ENCODE results near the gene ADGRF3. TPM values are rescaled to one million over a fixed set of nuclear protein-coding genes. Genes with fewer than 3 reads are reported as not detected.
"Not testable (repeated sequence)": the region's sequence is repeated elsewhere in the genome, so short reads cannot be mapped to it uniquely, and the experiment has no call there.

The ADGRF3 gene
- polyA plus RNA-seq, 1 of the 3 experiments (the other 2 are of a cell fraction), result 0.31 TPM

- Histone ChIP-seq H3F3A (replicated peaks; ENCODE audit: insufficient read depth) (no peaks in the 10 kb centered on the region), H3K79me2 (ENCODE audit: insufficient read depth) (no peaks in the 10 kb centered on the region), H3K27ac (ENCODE audit: low read depth in 2 of 2, low read length in 1 of 2) (no peak overlapping the region), H3K9me2 (no peaks in the 10 kb centered on the region), H4K20me1 (ENCODE audit: insufficient read depth) (no peaks in the 10 kb centered on the region), H3K4me1 (ENCODE audit: control insufficient read depth in 1 of 2, insufficient read depth in 2 of 2, low read depth in 1 of 2, low read length in 1 of 2) (peaks cover 0 to 2% of the 10 kb centered on the region in 2 experiments; a peak in 1 of 4 replicates), H3K36me3 (replicated peaks in 1 of 2; ENCODE audit: control insufficient read depth in 1 of 2, insufficient read depth in 2 of 2, low read length in 1 of 2) (no peaks in the 10 kb centered on the region), H3K9me3 (no peaks in the 10 kb centered on the region), H2AFZ (ENCODE audit: low read depth) (no peak overlapping the region), H3K9ac (no peak overlapping the region), H3K27me3 (ENCODE audit: insufficient read depth) (no peaks in the 10 kb centered on the region), H3K4me3 (ENCODE audit: low read depth in 2 of 2, low read length in 1 of 2) (no peak overlapping the region), H3K4me2 (no peak overlapping the region)
- ChIA-PET POLR2A (no interaction called here), CTCF (interaction anchor here (0.6 kb wide), 1 partner anchor 15 kb away, joined by 3 read pairs; no protein-coding TSS in a partner anchor)
- 52% methylated on average over 2 of the region's 2 CpGs for WGBS (ENCODE audit: low lambda C conversion rate)
- no peak for DNase-seq
- no peak for TF ChIP-seq GABPA (IDR thresholded peaks at IDR 0.05; ENCODE audit: low read depth)
- no peak for TF ChIP-seq FOSL2 (IDR thresholded peaks at IDR 0.05; ENCODE audit: borderline replicate concordance, low read depth)
- no peak for TF ChIP-seq YY1 (IDR thresholded peaks at IDR 0.05; ENCODE audit: low read depth)
- no peak for TF ChIP-seq SIN3A (IDR thresholded peaks at IDR 0.05; ENCODE audit: borderline replicate concordance, low read depth, low read length)
Observed at GRCh38 chr2:26333293-26333692, 13.3 kb downstream of the ADGRF3 start.

DNA sequence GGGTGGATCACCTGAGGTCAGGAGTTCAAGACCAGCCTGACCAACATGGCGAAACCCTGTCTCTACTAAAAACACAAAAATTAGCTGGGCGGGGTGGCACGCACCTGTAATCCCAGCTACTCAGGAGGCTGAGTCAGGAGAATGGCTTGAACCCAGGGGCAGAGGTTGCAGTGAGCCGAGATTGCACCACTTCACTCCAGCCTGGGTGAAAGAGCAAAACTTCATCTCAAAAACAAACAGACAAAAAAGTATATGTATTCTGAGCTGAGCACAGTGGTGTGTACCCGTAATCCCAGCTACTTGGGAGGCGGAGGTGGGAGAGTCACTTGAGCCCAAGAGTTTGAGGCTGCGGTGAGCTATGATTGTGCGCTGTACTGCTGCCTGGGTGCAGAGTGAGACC is 15.3 kb downstream of the ADGRF3 start:
- H3K4me2 ChIP-seq; H3K79me2 ChIP-seq (ENCODE audit: insufficient read depth); H3K27ac ChIP-seq (ENCODE audit: low read depth in 2 of 2, low read length in 1 of 2); H3K9me3 ChIP-seq; H4K20me1 ChIP-seq (ENCODE audit: insufficient read depth); H3K4me3 ChIP-seq (ENCODE audit: low read depth in 2 of 2, low read length in 1 of 2); H3K27me3 ChIP-seq (ENCODE audit: insufficient read depth); H3F3A ChIP-seq (replicated peaks; ENCODE audit: insufficient read depth); H3K9ac ChIP-seq; H3K36me3 ChIP-seq (replicated peaks in 1 of 2; ENCODE audit: control insufficient read depth in 1 of 2, insufficient read depth in 2 of 2, low read length in 1 of 2); DNase-seq; H2AFZ ChIP-seq (ENCODE audit: low read depth); H3K4me1 ChIP-seq (ENCODE audit: control insufficient read depth in 1 of 2, insufficient read depth in 2 of 2, low read depth in 1 of 2, low read length in 1 of 2); H3K9me2 ChIP-seq: not testable (repeated sequence)
- ChIA-PET CTCF (interaction anchor here (0.7 to 5.3 kb wide), 21 partner anchors 9 to 380 kb away, joined by 3 to 68 read pairs (median 6); partner anchors contain the start of gene SELENOI), POLR2A (interaction anchor here (0.5 kb wide), 1 partner anchor 15 kb away, joined by 3 read pairs; the partner anchor contains the start of gene SELENOI)
- WGBS (ENCODE audit: low lambda C conversion rate), result 82% methylated on average over 8 of the region's 8 CpGs

- CTCF ChIA-PET, result interaction anchor here (0.6 to 5.3 kb wide), 43 partner anchors 8 to 379 kb away, joined by 3 to 68 read pairs (median 4); partner anchors contain the start of gene SELENOI
Observed at GRCh38 chr2:26330604-26331003, 16.0 kb downstream of the ADGRF3 start.

More at GRCh38 chr2:26330604-26331003, 16.0 kb downstream of the ADGRF3 start:
- WGBS (ENCODE audit: low lambda C conversion rate), result 81% methylated on average over 3 of the region's 3 CpGs
- Histone ChIP-seq H3K4me1 (ENCODE audit: control insufficient read depth in 1 of 2, insufficient read depth in 2 of 2, low read depth in 1 of 2, low read length in 1 of 2) (peaks cover 0 to 2% of the 10 kb centered on the region in 2 experiments; a peak in 1 of 4 replicates), H2AFZ (ENCODE audit: low read depth) (no peak overlapping the region; the same call in 1 of the 2 replicates), H4K20me1 (ENCODE audit: insufficient read depth) (no peaks in the 10 kb centered on the region), H3K9me3 (no peaks in the 10 kb centered on the region), H3F3A (replicated peaks; ENCODE audit: insufficient read depth) (peaks cover 6% of the 10 kb centered on the region), H3K27ac (ENCODE audit: low read depth in 2 of 2, low read length in 1 of 2) (no peak overlapping the region), H3K36me3 (replicated peaks in 1 of 2; ENCODE audit: control insufficient read depth in 1 of 2, insufficient read depth in 2 of 2, low read length in 1 of 2) (no peaks in the 10 kb centered on the region), H3K4me2 (no peak overlapping the region), H3K79me2 (ENCODE audit: insufficient read depth) (no peaks in the 10 kb centered on the region), H3K27me3 (ENCODE audit: insufficient read depth) (no peaks in the 10 kb centered on the region), H3K9ac (no peak overlapping the region), H3K9me2 (no peaks in the 10 kb centered on the region), H3K4me3 (ENCODE audit: low read depth in 2 of 2, low read length in 1 of 2) (no peak overlapping the region)
- TF ChIP-seq MXI1 (IDR thresholded peaks at IDR 0.05; ENCODE audit: low read depth, low read length) (no peak), POLR2AphosphoS5 (IDR thresholded peaks at IDR 0.05; ENCODE audit: low read depth, low read length) (no peak)
- TF ChIP-seq, protein P1, sequence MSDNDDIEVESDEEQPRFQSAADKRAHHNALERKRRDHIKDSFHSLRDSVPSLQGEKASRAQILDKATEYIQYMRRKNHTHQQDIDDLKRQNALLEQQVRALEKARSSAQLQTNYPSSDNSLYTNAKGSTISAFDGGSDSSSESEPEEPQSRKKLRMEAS (IDR thresholded peaks at IDR 0.05; ENCODE audit: low read depth), result no peak
- DNase-seq, result no peak
- POLR2A ChIA-PET, result no interaction called here

Data from SK-N-SH (cell line).